Stimulated activated CD4-positive, alpha-beta T cell treated with anti-CD3 and anti-CD28 coated beads, Interleukin-1b, Interleukin-23, amount 100 ng/mL, for 48 hours (primary cell): ENCODE measurements around the gene CEP57L1.
"Not testable (repeated sequence)": the region's sequence is repeated elsewhere in the genome, so short reads cannot be mapped to it uniquely, and the experiment has no call there.

Experiments
- DNase-seq: peaks from one replicate; pipeline ENCODE4 v3.0.0-alpha.2; 2020

The CEP57L1 gene

DNA sequence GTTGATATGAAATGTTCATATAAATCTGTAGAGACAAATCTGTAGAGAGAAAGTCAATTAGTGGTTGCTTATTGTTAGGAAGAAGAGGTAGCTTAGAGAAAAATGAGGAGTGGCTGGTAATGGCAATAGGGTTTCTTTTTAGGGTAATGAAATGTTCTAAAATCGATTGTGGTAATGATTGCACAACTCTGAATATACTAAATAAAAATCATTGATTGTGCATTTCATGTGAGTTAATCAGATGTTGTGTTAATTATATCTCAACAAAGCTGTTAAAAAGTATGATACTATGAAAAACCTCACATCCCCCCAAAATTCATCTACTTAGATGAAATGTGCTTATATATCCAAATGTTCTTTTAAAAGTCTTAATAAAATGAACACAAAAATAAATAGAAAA is 84.2 kb downstream of the CEP57L1 start:
- no peak for DNase-seq

DNA sequence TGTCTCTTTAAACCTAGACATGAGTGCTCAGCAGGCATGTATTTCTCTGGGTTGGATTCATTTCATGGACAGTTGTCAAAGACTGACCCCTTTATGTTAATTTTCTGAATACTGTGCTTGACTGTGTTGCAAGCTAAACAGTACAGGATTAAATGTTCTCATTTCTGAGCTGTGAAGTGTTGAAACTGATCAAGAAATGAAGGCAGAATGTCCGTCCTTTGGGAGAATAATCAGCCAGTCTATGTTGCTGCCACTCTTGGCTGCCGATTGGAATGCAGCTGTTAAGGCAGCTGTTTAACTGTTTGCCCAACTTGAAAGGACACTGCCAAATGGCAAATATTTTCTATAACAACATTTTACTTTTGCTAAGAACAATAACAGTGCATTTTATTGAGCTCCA is 87.3 kb downstream of the CEP57L1 start:
- no peak for DNase-seq

DNA sequence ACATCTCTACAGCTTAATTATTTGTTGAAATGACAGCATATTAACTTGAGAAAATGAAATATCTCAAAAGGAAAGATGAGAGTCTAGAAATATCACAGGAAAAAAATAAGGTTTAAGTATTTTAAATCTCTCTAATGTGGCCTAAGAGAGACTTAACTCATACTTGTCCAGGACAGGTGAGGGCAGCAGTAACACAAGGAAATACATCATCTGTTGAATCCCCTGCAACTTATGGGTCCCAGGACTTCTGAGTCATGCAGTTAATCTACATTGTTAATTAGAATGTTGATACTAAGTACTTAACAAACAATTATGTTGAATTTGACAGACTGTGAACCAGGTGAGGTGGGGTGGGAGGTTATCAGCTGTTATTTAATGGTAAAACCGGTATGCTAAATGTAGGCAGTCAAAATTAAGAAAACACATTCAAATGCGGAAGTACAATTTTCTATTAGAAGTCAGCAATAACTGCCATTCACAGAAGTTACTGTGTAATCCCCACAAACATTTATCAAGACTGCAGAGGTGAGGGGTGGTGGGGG is 87.9 kb downstream of the CEP57L1 start:
- no peak for DNase-seq

DNA sequence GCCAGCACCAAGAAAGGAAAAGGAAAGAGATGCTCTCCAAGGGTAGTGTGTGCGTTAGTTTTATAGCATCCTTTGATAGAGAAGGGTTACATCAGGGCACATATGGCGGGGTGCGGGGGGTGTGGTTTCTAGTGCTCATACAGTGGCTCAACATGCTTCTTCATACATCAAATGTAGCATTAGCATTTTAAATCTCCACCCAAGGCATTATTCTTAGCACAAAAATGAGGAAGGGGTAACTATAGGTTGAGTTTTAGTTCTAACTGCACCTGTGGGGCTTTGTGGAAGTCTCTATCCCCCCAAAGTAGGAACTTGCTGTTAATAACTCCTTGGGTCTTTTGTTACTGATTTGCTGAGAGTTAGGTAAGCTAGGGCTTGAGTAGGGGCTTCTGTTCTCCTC is 89.3 kb downstream of the CEP57L1 start:
- no peak for DNase-seq

DNA sequence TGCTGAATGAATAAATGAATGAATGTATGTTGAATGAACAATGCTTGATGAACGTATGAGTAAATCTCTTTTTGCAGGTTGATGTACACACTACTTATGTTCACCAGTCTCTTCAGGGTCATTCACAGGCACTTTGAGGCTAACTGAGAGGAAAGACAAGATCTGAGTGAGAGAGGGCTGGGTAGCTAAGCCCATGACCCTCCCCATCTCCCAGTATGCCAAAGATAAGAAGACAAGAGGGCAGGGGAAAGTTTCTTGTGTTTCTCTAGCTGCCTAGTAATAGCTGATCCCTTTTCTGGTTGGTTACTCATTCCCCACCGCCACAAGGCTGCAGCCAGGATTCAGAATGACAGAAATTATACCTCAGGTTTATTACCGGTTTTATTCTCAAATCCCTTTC is 90.7 kb downstream of the CEP57L1 start:
- DNase-seq = peak; percentile 17

DNA sequence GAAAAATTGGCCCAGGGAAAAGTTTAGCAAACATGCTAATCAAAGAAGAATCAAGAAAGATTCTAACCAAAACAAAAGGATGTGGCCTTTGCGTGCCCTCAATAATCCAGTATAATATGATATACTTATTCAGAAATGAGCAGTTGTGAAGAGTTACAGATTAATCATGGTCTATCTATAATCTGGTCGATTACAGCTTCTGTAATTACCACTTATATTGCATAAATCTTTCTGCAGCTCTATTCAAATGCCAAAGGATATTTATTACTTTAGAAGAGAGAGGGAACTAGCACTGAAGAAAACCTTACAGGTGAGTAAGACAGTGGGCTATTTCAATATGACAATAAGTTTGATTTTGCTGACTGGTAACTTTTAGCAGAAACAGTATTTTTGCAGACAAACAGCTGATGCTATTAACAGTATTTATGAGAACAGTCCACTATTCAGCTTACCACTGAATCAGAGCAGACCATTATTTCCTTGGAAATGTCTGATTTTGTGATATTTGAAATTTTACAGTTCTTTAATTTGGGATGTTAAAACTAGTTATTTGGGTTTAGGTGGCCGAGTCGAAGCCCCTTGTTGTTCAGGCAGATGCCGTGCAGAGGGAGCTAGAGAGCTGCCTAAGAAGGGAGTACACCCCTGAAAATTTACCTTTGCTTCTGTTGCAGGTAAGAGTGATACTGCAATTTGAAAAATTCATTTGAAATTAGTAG is 92.2 kb downstream of the CEP57L1 start:
- peak; percentile 43 for DNase-seq

DNA sequence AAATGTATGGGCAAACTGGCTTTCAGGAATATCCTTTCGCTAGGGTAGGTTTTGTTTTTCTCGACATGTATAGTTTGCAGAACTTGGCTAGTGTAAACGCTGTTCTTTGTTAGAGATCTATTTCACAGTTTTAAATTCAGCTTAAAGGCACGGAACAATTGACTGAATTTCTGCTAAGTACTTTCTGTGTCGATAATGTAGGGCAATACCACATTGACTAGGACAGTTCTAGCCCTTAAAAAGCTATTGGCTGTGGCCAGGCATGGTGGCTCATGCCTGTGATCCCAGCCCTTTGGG is 92.8 kb downstream of the CEP57L1 start:
- DNase-seq = no peak

DNA sequence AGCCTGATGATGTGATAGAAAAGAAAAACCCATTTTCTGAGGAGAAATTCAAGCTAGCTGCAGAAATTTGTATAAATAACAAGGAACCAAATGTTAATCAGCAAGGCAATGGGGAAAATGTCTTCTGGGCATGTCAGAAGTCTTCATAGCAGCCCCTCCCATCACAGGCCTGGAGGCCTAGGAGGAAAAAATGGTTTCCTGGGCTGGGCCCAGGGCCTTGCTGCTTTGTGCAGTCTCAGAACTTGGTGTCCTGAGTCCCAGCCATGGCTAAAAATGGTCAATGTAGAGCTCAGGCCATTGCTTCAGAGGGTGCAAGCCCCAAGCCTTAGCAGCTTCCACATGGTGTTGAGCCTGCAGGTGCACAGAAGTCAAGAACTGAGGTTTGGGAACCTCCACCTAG is 96.1 kb downstream of the CEP57L1 start:
- DNase-seq = not testable (repeated sequence)

DNA sequence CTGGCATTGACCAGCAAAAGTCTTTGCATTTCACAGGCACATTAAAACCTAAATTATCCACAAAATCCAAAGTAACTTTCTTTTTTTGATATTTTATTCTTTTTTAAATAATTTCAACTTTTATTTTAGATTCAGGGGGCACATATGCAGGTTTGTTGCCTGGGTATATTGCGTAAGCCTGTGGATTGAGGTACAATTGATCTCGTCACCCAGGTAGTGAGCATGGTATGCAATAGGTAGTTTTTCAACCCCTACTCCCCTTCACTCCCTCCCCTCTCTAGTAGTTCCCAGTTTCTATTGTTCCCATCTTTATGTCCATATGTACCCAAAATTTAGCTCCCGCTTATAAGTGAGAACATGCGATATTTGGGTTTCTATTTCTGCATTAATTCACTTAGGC is 97.6 kb downstream of the CEP57L1 start:
- DNase-seq = no peak

DNA sequence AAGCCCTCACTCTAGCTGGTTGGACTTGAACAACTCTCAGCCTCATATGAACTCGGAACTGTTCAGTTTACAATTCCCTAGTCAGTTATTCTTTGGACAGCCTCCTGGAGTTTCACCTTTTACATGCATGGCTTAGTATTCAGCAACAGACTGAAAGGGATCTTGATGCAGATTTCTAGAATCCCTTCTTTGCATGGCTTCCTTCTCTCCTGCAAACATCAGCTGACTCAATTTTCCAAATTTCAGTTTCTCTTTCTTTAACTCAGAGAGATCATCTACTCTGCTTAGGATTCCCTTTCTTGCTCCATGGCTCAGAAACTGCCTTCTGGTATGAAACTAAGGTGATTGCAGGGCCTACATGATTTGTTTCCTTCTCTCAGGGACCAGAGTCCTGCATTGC is 99.6 kb downstream of the CEP57L1 start:
- DNase-seq = no peak

DNA sequence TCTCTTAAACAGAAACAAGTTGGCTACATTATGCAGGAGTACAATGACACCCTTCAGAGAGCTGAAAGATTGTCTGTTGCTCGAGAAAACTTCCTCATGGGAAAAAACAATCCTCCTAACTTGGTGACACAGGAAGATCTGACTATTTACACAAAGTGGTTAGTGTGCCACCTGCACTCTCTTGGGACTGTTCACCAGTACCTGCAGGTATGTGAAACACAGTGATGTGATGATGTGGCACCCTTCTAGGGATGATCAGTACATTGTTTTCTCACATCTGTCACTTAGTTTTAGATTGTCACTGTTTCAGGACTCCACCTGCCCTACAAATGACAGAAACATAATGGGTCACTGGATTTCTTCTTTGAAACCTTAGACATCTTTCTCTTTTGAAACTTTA is 101.8 kb downstream of the CEP57L1 start:
- no peak for DNase-seq

DNA sequence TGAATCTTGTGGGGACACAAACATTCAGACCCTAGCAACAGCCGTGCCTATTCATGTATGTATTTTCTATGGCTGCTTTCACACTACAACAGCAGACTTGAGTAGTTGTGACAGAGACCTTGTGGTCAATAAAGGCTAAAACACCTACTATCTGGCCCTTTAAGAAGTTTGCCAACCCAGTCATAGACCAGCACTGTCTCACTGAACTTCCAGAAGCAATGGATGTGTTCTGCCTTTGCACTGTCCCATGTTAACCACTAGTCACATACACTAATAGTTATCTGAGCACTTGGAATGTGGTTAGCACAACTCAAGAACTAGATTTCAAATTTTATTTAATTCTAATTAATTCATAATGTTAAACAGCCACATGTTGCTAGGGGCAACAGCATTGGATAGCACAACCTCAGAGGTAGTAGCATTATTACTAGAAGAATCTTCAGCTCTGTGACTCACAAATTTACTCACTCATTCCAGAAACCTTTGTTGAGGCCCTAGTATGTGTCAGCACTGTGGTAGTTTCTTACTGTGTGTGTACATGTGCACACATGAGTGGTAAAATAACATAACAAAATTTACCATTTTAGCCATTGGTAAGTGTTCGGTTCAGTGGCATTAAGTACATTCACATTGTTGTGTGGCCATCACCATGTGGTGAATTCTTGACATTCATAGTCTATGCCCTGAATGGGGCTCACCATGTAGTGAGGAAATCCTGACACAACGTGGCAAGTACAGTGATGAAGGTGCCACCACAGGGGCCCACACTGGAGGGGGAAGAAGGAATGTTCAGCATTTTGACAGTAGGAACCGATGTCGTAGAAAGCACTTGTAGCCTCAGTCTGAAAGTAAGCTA is 107.3 kb downstream of the CEP57L1 start:
- DNase-seq = peak; percentile 44

DNA sequence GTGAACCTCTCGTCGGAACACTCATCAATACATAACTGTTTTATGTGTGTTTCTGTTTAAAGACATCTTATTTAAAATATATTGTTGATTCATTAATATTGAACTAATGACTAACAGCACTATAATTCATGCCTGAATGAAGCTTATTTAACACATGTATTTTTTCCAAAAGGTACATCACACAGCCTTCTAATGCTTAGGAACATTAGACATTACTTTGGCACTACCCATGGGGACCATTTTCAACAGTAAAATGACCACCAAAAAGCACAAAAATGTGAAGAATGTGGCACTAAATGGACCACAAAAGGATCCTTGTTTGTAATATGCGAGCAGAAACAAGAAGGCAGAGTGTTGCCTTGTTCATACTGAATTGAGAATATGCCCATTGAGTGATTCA is 109.2 kb downstream of the CEP57L1 start:
- DNase-seq = no peak

DNA sequence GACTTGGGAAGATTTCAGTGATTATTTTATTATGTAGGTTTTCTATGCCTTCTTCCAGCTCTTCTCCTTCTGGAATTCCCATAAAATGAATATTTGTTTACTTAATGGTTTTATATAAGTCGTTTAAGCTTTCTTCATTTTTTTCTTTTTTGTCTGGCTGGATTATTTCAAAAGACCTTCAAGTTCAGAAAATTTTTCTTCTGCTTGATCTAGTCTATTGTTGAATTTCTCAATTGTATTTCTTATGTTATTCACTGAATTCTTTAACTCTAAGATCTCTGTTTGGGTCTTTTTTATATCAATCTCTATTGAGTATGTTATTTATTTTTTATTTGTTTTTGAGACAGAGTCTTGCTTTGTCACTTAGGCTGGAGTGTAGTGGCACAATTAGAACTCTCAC is 117.4 kb downstream of the CEP57L1 start:
- DNase-seq = no peak
